H9 (cell line): ENCODE measurements around the gene APBB2. TPM values are rescaled to one million over a fixed set of nuclear protein-coding genes. Genes with fewer than 3 reads are reported as not detected.
A peak's percentile ranks its signal among the peaks of the same experiment; 100 is the strongest.

Experiments
- DNase-seq: peaks from one replicate; pipeline ENCODE4 v3.0.0-alpha.2; 2017
- H2AFZ ChIP-seq: one replicate; pipeline ENCODE4 v1.6.1; 2013; ENCODE audit warnings: mild to moderate bottlenecking, low read length, control low read depth, moderate library complexity
- H2AK5ac ChIP-seq: 2 replicates; pipeline ENCODE4 v1.6.1; 2013; ENCODE audit warnings: low read length, control low read depth, mixed read lengths; ENCODE audit not compliant: insufficient read length
- H2BK120ac ChIP-seq: one replicate; pipeline ENCODE4 v1.6.1; 2013; ENCODE audit warnings: low read depth, mild to moderate bottlenecking, low read length, control low read depth, inconsistent platforms; ENCODE audit not compliant: poor library complexity, severe bottlenecking
- H2BK12ac ChIP-seq: 2 replicates; pipeline ENCODE4 v1.6.1; 2013; ENCODE audit warnings: low read length, control low read depth, mixed read lengths, low read depth; ENCODE audit not compliant: insufficient read length
- H2BK15ac ChIP-seq: 2 replicates; pipeline ENCODE4 v1.6.1; 2013; ENCODE audit warnings: low read depth, low read length, control low read depth
- H2BK20ac ChIP-seq: one replicate; pipeline ENCODE4 v1.6.1; 2013; ENCODE audit warnings: low read depth, mild to moderate bottlenecking, low read length, control low read depth, inconsistent platforms; ENCODE audit not compliant: poor library complexity, severe bottlenecking
- H2BK5ac ChIP-seq: 2 replicates; pipeline ENCODE4 v1.6.1; 2013; ENCODE audit warnings: low read length, control low read depth, mixed read lengths; ENCODE audit not compliant: insufficient read length
- H3K14ac ChIP-seq: 2 replicates; pipeline ENCODE4 v1.6.1; 2013; ENCODE audit warnings: low read length, control low read depth; ENCODE audit not compliant: insufficient read depth
- H3K18ac ChIP-seq: 2 replicates; pipeline ENCODE4 v1.6.1; 2013; ENCODE audit warnings: low read depth, mild to moderate bottlenecking, mixed read lengths, low read length, control low read depth; ENCODE audit not compliant: insufficient read length
- H3K23ac ChIP-seq: 2 replicates; pipeline ENCODE4 v1.6.1; 2013; ENCODE audit warnings: low read length, control low read depth, mixed read lengths, low read depth; ENCODE audit not compliant: insufficient read length
- H3K23me2 ChIP-seq: 2 replicates; pipeline ENCODE4 v1.6.1; 2013; ENCODE audit warnings: low read depth, mild to moderate bottlenecking, mixed read lengths, low read length, control low read depth; ENCODE audit not compliant: insufficient read length, poor library complexity, severe bottlenecking
- H3K27ac ChIP-seq: 2 replicates; pipeline ENCODE4 v1.5.1; 2013; ENCODE audit warnings: low read length, control low read depth, mixed read lengths, low read depth; ENCODE audit not compliant: insufficient read length
- H3K27me3 ChIP-seq: 2 replicates; pipeline ENCODE4 v1.6.1; 2013; ENCODE audit warnings: low read length, control low read depth, inconsistent platforms; ENCODE audit not compliant: insufficient read depth
- H3K4ac ChIP-seq: 2 replicates; pipeline ENCODE4 v1.6.1; 2013; ENCODE audit warnings: low read depth, mild to moderate bottlenecking, control low read depth, inconsistent platforms, low read length, moderate library complexity
- H3K4me1 ChIP-seq: 2 replicates; pipeline ENCODE4 v1.6.1; 2013; ENCODE audit warnings: low read length, control low read depth, inconsistent platforms; ENCODE audit not compliant: insufficient read depth
- H3K4me2 ChIP-seq: 2 replicates; pipeline ENCODE4 v1.6.1; 2013; ENCODE audit warnings: low read length, control low read depth, mixed read lengths; ENCODE audit not compliant: insufficient read length, insufficient read depth
- H3K56ac ChIP-seq: 2 replicates; pipeline ENCODE4 v1.6.1; 2013; ENCODE audit warnings: low read depth, mild to moderate bottlenecking, mixed read lengths, low read length, control low read depth; ENCODE audit not compliant: insufficient read length
- H3K79me1 ChIP-seq: 2 replicates; pipeline ENCODE4 v1.6.1; 2013; ENCODE audit warnings: low read depth, mild to moderate bottlenecking, moderate library complexity, low read length, control low read depth, inconsistent platforms; ENCODE audit not compliant: insufficient read depth, poor library complexity, severe bottlenecking
- H3K79me2 ChIP-seq: 2 replicates; pipeline ENCODE4 v1.6.1; 2013; ENCODE audit warnings: low read length, control low read depth, inconsistent platforms; ENCODE audit not compliant: insufficient read depth
- H3K9ac ChIP-seq: 2 replicates; pipeline ENCODE4 v1.6.1; 2013; ENCODE audit warnings: low read length, control low read depth, mixed read lengths; ENCODE audit not compliant: insufficient read length; ENCODE audit errors: extremely low read depth
- H3K9me3 ChIP-seq: one replicate; pipeline ENCODE4 v1.6.1; 2013; ENCODE audit warnings: low read depth, low read length, inconsistent platforms; ENCODE audit not compliant: control insufficient read depth
- H3T11ph ChIP-seq: one replicate; pipeline ENCODE4 v1.6.1; 2013; ENCODE audit warnings: mild to moderate bottlenecking, low read length, control low read depth, inconsistent platforms
- H4K20me1 ChIP-seq: one replicate; pipeline ENCODE4 v1.6.1; 2013; ENCODE audit not compliant: control insufficient read depth, insufficient read length, insufficient read depth
- H4K5ac ChIP-seq: 2 replicates; pipeline ENCODE4 v1.6.1; 2013; ENCODE audit warnings: low read depth, mild to moderate bottlenecking, mixed read lengths, low read length, control low read depth; ENCODE audit not compliant: insufficient read length
- H4K8ac ChIP-seq: replicated peaks from 2 replicates; pipeline ENCODE4 v1.6.1; 2013; ENCODE audit warnings: low read length, control low read depth, mixed read lengths, low read depth; ENCODE audit not compliant: insufficient read length
- H4K91ac ChIP-seq: 2 replicates; pipeline ENCODE4 v1.6.1; 2013; ENCODE audit warnings: low read depth, mild to moderate bottlenecking, moderate library complexity, mixed read lengths, low read length, control low read depth; ENCODE audit not compliant: insufficient read length
- H3K27ac Mint-ChIP-seq, 3 experiments: 2 replicates in 2 of 3; 3 replicates in 1 of 3; pipeline ENCODE4 v1.8.0; 2020 to 2021; ENCODE audit warnings: mixed read lengths in 3 of 3, mild to moderate bottlenecking in 1 of 3, moderate library complexity in 1 of 3
- H3K27me3 Mint-ChIP-seq: 2 replicates; pipeline ENCODE4 v1.8.0; 2021; ENCODE audit warnings: low read depth, mild to moderate bottlenecking, moderate library complexity, mixed read lengths
- H3K36me3 Mint-ChIP-seq, 3 experiments: 2 replicates in 2 of 3; 3 replicates in 1 of 3; pipeline ENCODE4 v1.8.0; 2020 to 2021; ENCODE audit warnings: low read depth in 3 of 3, mixed read lengths in 3 of 3; ENCODE audit not compliant: insufficient read depth in 1 of 3
- H3K4me1 Mint-ChIP-seq, 2 experiments: 2 replicates each; pipeline ENCODE4 v1.8.0; 2020; ENCODE audit warnings: mixed read lengths in 2 of 2
- H3K4me3 Mint-ChIP-seq, 2 experiments: 2 replicates in 1 of 2; 3 replicates in 1 of 2; pipeline ENCODE4 v1.8.0; 2020 to 2021; ENCODE audit warnings: mild to moderate bottlenecking in 2 of 2, mixed read lengths in 2 of 2, moderate library complexity in 1 of 2
- H3K9me3 Mint-ChIP-seq, 2 experiments: 2 replicates in 1 of 2; 3 replicates in 1 of 2; pipeline ENCODE4 v1.8.0; 2020; ENCODE audit warnings: mild to moderate bottlenecking in 2 of 2, mixed read lengths in 2 of 2, moderate library complexity in 1 of 2
- WGBS: extraction: QIAGEN DNeasy Blood & Tissue Kit; methylation state at CpG from one replicate; pipeline ENCODE4 v1.1.7; 2013; ENCODE audit warnings: missing lambda C conversion rate, low lambda C conversion rate, mixed read lengths; ENCODE audit not compliant: insufficient read length; ENCODE audit errors: extremely low coverage; 5-methylcytosine and 5-hydroxymethylcytosine counted together
- total RNA-seq: library from RNA; stranded (reverse); gene quantifications from 2 replicates; pipeline ENCODE4 v1.2.1, GENCODE V29; 2021
- TF ChIP-seq, protein P1 (sequence below): fragments of 200-600 bp; sonication (generic); conservative IDR thresholded peaks from 3 replicates; pipeline ENCODE4 v1.8.0; 2021; ENCODE audit warnings: antibody characterized with exemption, mild to moderate bottlenecking

The APBB2 gene
- total RNA-seq, 1 experiment from 2014 or later = 39.6 TPM

DNA sequence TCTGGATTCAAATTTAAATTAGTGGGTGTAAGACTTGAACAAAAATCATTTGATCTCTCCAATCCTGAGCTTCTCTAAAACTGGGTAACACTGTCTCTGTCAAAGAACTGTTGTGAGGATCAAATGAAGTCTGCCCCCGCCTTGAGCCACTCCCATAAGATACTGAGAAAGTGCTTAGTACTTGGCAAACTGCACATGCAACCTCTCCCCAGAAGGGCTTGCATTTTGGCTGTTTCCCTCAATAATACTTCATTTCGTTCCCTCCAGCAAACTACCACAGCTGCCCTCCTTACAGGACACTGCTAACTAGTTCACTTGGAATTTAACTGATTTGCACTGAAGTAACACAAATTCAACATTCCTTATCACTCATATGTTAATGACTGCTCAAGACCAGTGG lies 79.8 kb downstream of the APBB2 start:
- Mint-ChIP-seq H3K27me3 (no peaks in the 10 kb centered on the region), H3K9me3 (no peaks in the 10 kb centered on the region; a peak in 2 of 5 replicates), H3K27ac (peak overlapping the region; percentile 81 to 96 (median 91)), H3K4me3 (peak overlapping the region in 1 of 2 experiments; percentile 49; a peak in 1 of 5 replicates), H3K36me3 (peaks cover 0 to 7% (median 0%) of the 10 kb centered on the region in 3 experiments; a peak in 2 of 7 replicates), H3K4me1 (peaks cover 32 to 43% of the 10 kb centered on the region in 2 experiments)
- Histone ChIP-seq H3K23me2 (peaks cover 3% of the 10 kb centered on the region), H2BK15ac (no peak overlapping the region), H2AK5ac (no peak overlapping the region), H2BK5ac (no peak overlapping the region), H4K91ac (no peak overlapping the region), H3K9me3 (no peaks in the 10 kb centered on the region), H2BK20ac (no peak overlapping the region), H2BK120ac (no peak overlapping the region), H2BK12ac (no peak overlapping the region), H3K23ac (no peak overlapping the region), H3K18ac (no peak overlapping the region), H3K9ac (no peak overlapping the region), H3K4me1 (peaks cover 8% of the 10 kb centered on the region; the same call in 1 of the 2 replicates), H3K4ac (no peak overlapping the region), H4K8ac (no peak overlapping the region), H3T11ph (no peak overlapping the region), H3K56ac (no peak overlapping the region), H3K4me2 (no peak overlapping the region), H3K79me1 (no peaks in the 10 kb centered on the region), H3K27me3 (no peaks in the 10 kb centered on the region), H3K14ac (no peak overlapping the region), H3K27ac (no peak overlapping the region), H3K79me2 (no peaks in the 10 kb centered on the region), H2AFZ (no peak overlapping the region), H4K5ac (no peak overlapping the region), H4K20me1 (no peaks in the 10 kb centered on the region)
- DNase-seq = no peak
- WGBS = no CpG with 5 or more reads among the region's 2 CpGs
- TF ChIP-seq, protein P1, sequence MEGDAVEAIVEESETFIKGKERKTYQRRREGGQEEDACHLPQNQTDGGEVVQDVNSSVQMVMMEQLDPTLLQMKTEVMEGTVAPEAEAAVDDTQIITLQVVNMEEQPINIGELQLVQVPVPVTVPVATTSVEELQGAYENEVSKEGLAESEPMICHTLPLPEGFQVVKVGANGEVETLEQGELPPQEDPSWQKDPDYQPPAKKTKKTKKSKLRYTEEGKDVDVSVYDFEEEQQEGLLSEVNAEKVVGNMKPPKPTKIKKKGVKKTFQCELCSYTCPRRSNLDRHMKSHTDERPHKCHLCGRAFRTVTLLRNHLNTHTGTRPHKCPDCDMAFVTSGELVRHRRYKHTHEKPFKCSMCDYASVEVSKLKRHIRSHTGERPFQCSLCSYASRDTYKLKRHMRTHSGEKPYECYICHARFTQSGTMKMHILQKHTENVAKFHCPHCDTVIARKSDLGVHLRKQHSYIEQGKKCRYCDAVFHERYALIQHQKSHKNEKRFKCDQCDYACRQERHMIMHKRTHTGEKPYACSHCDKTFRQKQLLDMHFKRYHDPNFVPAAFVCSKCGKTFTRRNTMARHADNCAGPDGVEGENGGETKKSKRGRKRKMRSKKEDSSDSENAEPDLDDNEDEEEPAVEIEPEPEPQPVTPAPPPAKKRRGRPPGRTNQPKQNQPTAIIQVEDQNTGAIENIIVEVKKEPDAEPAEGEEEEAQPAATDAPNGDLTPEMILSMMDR = 0 out of 3 replicates have a peak, but pooled peaks have one; percentile 19
